Mesenchymal stem cell (in vitro differentiated cells and primary cell): Measurements from ENCODE around the gene NOC2L.
"Not testable (repeated sequence)": the region's sequence is repeated elsewhere in the genome, so short reads cannot be mapped to it uniquely, and the experiment has no call there.

Source experiments
- DNase-seq: peaks from one replicate; pipeline ENCODE4 v3.0.0-alpha.2; 2013
- H2AFZ ChIP-seq: one replicate; pipeline ENCODE4 v1.6.1; 2013; ENCODE audit warnings: low read depth, mild to moderate bottlenecking, control low read depth, inconsistent platforms, low read length, moderate library complexity
- H2AK5ac ChIP-seq: 2 replicates; pipeline ENCODE4 v1.6.1; 2013; ENCODE audit warnings: low read length, moderate library complexity, mild to moderate bottlenecking, inconsistent platforms; ENCODE audit not compliant: severe bottlenecking
- H2BK120ac ChIP-seq: one replicate; pipeline ENCODE4 v1.6.1; 2013; ENCODE audit warnings: low read depth, mild to moderate bottlenecking, inconsistent platforms, low read length, moderate library complexity
- H2BK12ac ChIP-seq, 2 experiments: one replicate each; pipeline ENCODE4 v1.6.1; 2013; ENCODE audit warnings: inconsistent platforms in 2 of 2, low read length in 2 of 2, mild to moderate bottlenecking in 2 of 2, moderate library complexity in 2 of 2, control low read depth in 1 of 2
- H2BK15ac ChIP-seq: one replicate; pipeline ENCODE4 v1.6.1; 2013; ENCODE audit warnings: mild to moderate bottlenecking, low read depth, inconsistent platforms; ENCODE audit not compliant: poor library complexity, severe bottlenecking
- H2BK5ac ChIP-seq: 2 replicates; pipeline ENCODE4 v1.6.1; 2013; ENCODE audit warnings: low read depth, mild to moderate bottlenecking, low read length, control low read depth, inconsistent platforms; ENCODE audit not compliant: poor library complexity, severe bottlenecking
- H3K14ac ChIP-seq, 2 experiments: one replicate each; pipeline ENCODE4 v1.6.1; 2013; ENCODE audit warnings: inconsistent platforms in 2 of 2, low read length in 2 of 2, control low read depth in 1 of 2, mild to moderate bottlenecking in 1 of 2, moderate library complexity in 1 of 2
- H3K18ac ChIP-seq, 2 experiments: one replicate each; pipeline ENCODE4 v1.6.1; 2013; ENCODE audit warnings: inconsistent platforms in 2 of 2, low read length in 2 of 2, control low read depth in 1 of 2, low read depth in 1 of 2, mild to moderate bottlenecking in 1 of 2
- H3K23ac ChIP-seq, 2 experiments: one replicate each; pipeline ENCODE4 v1.6.1; 2013; ENCODE audit warnings: inconsistent platforms in 2 of 2, low read length in 2 of 2, mild to moderate bottlenecking in 2 of 2, moderate library complexity in 2 of 2, control low read depth in 1 of 2
- H3K27ac ChIP-seq: 2 replicates; pipeline ENCODE4 v1.5.1; 2013; ENCODE audit warnings: mild to moderate bottlenecking, moderate library complexity, low read length, control low read depth, inconsistent platforms; ENCODE audit not compliant: poor library complexity, severe bottlenecking
- H3K27me3 ChIP-seq, 2 experiments: 2 replicates each; pipeline versions ENCODE4 v1.6.1 to v1.7.0; 2013; ENCODE audit warnings: low read length in 2 of 2, mild to moderate bottlenecking in 2 of 2, moderate library complexity in 2 of 2, control low read depth in 1 of 2, inconsistent platforms in 1 of 2; ENCODE audit not compliant: control insufficient read depth in 1 of 2, insufficient read depth in 1 of 2
- H3K36me3 ChIP-seq, 2 experiments: 2 replicates each; pipeline versions ENCODE4 v1.6.1 to v1.7.0; 2013; ENCODE audit warnings: low read length in 2 of 2, control low read depth in 1 of 2, inconsistent platforms in 1 of 2, low read depth in 1 of 2, mild to moderate bottlenecking in 1 of 2; ENCODE audit not compliant: insufficient read depth in 2 of 2, control insufficient read depth in 1 of 2
- H3K4ac ChIP-seq, 2 experiments: one replicate each; pipeline ENCODE4 v1.6.1; 2013; ENCODE audit warnings: inconsistent platforms in 2 of 2, low read length in 2 of 2, mild to moderate bottlenecking in 2 of 2, moderate library complexity in 2 of 2, control low read depth in 1 of 2, low read depth in 1 of 2
- H3K4me1 ChIP-seq: 2 replicates; pipeline ENCODE4 v1.6.1; 2013; ENCODE audit warnings: low read depth, low read length, control low read depth; ENCODE audit not compliant: control insufficient read depth, insufficient read depth
- H3K4me2 ChIP-seq: 2 replicates; pipeline ENCODE4 v1.6.1; 2013; ENCODE audit warnings: low read length, mild to moderate bottlenecking, inconsistent platforms; ENCODE audit not compliant: poor library complexity, severe bottlenecking
- H3K4me3 ChIP-seq, 2 experiments: 2 replicates each; pipeline versions ENCODE4 v1.5.1 to v1.7.0; 2013; ENCODE audit warnings: low read length in 2 of 2, mild to moderate bottlenecking in 2 of 2, control low read depth in 1 of 2, low read depth in 1 of 2; ENCODE audit not compliant: insufficient read depth in 1 of 2
- H3K79me1 ChIP-seq: replicated peaks from 2 replicates; pipeline ENCODE4 v1.6.1; 2013; ENCODE audit warnings: mild to moderate bottlenecking, control low read depth, low read length, inconsistent platforms; ENCODE audit not compliant: poor library complexity, severe bottlenecking
- H3K9ac ChIP-seq: 2 replicates; pipeline ENCODE4 v1.7.0; 2013; ENCODE audit warnings: mild to moderate bottlenecking, low read length, moderate library complexity
- H3K9me3 ChIP-seq: 2 replicates; pipeline ENCODE4 v1.7.0; 2013; ENCODE audit warnings: mild to moderate bottlenecking, low read length; ENCODE audit not compliant: control insufficient read depth
- H4K8ac ChIP-seq: one replicate; pipeline ENCODE4 v1.6.1; 2013; ENCODE audit warnings: inconsistent platforms, mild to moderate bottlenecking, low read length, moderate library complexity
- H4K91ac ChIP-seq: one replicate; pipeline ENCODE4 v1.6.1; 2013; ENCODE audit warnings: mild to moderate bottlenecking, low read length, inconsistent platforms
- WGBS: methylation state at CpG from one replicate; pipeline ENCODE4 v1.1.7; 2013; ENCODE audit warnings: mixed read lengths; 5-methylcytosine and 5-hydroxymethylcytosine counted together

NOC2L gene

GRCh38 chr1:950881-951280 is 8.2 kb downstream of the NOC2L start:
- no peak for DNase-seq
- Histone ChIP-seq H3K27ac (no peak overlapping the region), H3K9ac (no peak overlapping the region), H3K23ac (no peak overlapping the region), H3K14ac (no peak overlapping the region), H2BK120ac (no peak overlapping the region), H2BK12ac (no peak overlapping the region), H3K4me1 (peaks cover 2% of the 10 kb centered on the region), H3K4me3 (no peak overlapping the region), H2BK5ac (no peak overlapping the region), H2BK15ac (no peak overlapping the region), H4K8ac (no peak overlapping the region), H3K18ac (no peak overlapping the region), H2AK5ac (no peak overlapping the region), H3K79me1 (peaks cover 36% of the 10 kb centered on the region), H3K4me2 (no peak overlapping the region), H3K4ac (no peak overlapping the region), H4K91ac (no peak overlapping the region), H3K27me3 (no peaks in the 10 kb centered on the region), H3K36me3 (peaks cover 93 to 100% of the 10 kb centered on the region in 2 experiments), H2AFZ (no peak overlapping the region), H3K9me3 (no peaks in the 10 kb centered on the region)
- 96% methylated on average over 20 of the region's 23 CpGs for WGBS

- Histone ChIP-seq H4K8ac (no peak overlapping the region), H2BK12ac (no peak overlapping the region), H3K27me3 (no peaks in the 10 kb centered on the region), H4K91ac (no peak overlapping the region), H3K23ac (no peak overlapping the region), H3K4me2 (no peak overlapping the region), H3K27ac (no peak overlapping the region), H3K4me1 (peaks cover 3% of the 10 kb centered on the region), H2AK5ac (no peak overlapping the region), H2BK120ac (no peak overlapping the region), H3K18ac (no peak overlapping the region), H2BK5ac (no peak overlapping the region), H3K9ac (no peak overlapping the region), H3K4ac (no peak overlapping the region), H3K9me3 (no peaks in the 10 kb centered on the region), H3K4me3 (no peak overlapping the region), H3K36me3 (peaks cover 90 to 100% of the 10 kb centered on the region in 2 experiments), H3K14ac (no peak overlapping the region), H2BK15ac (no peak overlapping the region), H3K79me1 (peaks cover 30% of the 10 kb centered on the region), H2AFZ (no peak overlapping the region)
- WGBS = 96% methylated on average over 9 of the region's 9 CpGs
- no peak for DNase-seq
Measured at GRCh38 chr1:950268-950667, 8.8 kb downstream of the NOC2L start.

GRCh38 chr1:947958-948357 is 11.1 kb downstream of the NOC2L start:
- Histone ChIP-seq H3K27me3 (peaks cover 0 to 3% of the 10 kb centered on the region in 2 experiments), H3K14ac (no peak overlapping the region), H2AK5ac (no peak overlapping the region), H2BK120ac (no peak overlapping the region), H3K4me3 (no peak overlapping the region), H3K4me1 (peaks cover 25% of the 10 kb centered on the region), H3K23ac (no peak overlapping the region), H3K9ac (no peak overlapping the region), H2BK12ac (no peak overlapping the region), H3K4me2 (no peak overlapping the region), H3K27ac (no peak overlapping the region), H3K79me1 (peaks cover 16% of the 10 kb centered on the region), H2BK5ac (no peak overlapping the region), H3K9me3 (no peaks in the 10 kb centered on the region), H3K18ac (no peak overlapping the region), H2AFZ (no peak overlapping the region), H2BK15ac (no peak overlapping the region), H3K36me3 (peaks cover 70 to 88% of the 10 kb centered on the region in 2 experiments), H3K4ac (no peak overlapping the region), H4K8ac (no peak overlapping the region), H4K91ac (no peak overlapping the region)
- DNase-seq = no peak
- 97% methylated on average over 14 of the region's 15 CpGs for WGBS

- not testable (repeated sequence) for H4K91ac ChIP-seq, H3K9me3 ChIP-seq, H3K4ac ChIP-seq, H3K4me3 ChIP-seq, H3K23ac ChIP-seq, H2BK5ac ChIP-seq, H2AK5ac ChIP-seq, H3K14ac ChIP-seq, H2AFZ ChIP-seq, DNase-seq, H3K9ac ChIP-seq, H4K8ac ChIP-seq, H2BK12ac ChIP-seq, H3K4me2 ChIP-seq, H2BK15ac ChIP-seq, H2BK120ac ChIP-seq, H3K27me3 ChIP-seq, H3K18ac ChIP-seq, H3K27ac ChIP-seq
- WGBS = 97% methylated on average over 13 of the region's 13 CpGs
- Histone ChIP-seq H3K79me1 (peaks cover 13% of the 10 kb centered on the region), H3K36me3 (peaks cover 62 to 76% of the 10 kb centered on the region in 2 experiments), H3K4me1 (peaks cover 36% of the 10 kb centered on the region)
Measured at GRCh38 chr1:946811-947210, 12.2 kb downstream of the NOC2L start.
